GM21367 (cell line): ENCODE data around the gene HOXC4.

Experiments
- ATAC-seq: cut with Tn5 transposase; IDR thresholded peaks from one replicate; pipeline ENCODE4 v1.9.1; 2021; ENCODE audit not compliant: unreplicated experiment

HOXC4 gene

DNA sequence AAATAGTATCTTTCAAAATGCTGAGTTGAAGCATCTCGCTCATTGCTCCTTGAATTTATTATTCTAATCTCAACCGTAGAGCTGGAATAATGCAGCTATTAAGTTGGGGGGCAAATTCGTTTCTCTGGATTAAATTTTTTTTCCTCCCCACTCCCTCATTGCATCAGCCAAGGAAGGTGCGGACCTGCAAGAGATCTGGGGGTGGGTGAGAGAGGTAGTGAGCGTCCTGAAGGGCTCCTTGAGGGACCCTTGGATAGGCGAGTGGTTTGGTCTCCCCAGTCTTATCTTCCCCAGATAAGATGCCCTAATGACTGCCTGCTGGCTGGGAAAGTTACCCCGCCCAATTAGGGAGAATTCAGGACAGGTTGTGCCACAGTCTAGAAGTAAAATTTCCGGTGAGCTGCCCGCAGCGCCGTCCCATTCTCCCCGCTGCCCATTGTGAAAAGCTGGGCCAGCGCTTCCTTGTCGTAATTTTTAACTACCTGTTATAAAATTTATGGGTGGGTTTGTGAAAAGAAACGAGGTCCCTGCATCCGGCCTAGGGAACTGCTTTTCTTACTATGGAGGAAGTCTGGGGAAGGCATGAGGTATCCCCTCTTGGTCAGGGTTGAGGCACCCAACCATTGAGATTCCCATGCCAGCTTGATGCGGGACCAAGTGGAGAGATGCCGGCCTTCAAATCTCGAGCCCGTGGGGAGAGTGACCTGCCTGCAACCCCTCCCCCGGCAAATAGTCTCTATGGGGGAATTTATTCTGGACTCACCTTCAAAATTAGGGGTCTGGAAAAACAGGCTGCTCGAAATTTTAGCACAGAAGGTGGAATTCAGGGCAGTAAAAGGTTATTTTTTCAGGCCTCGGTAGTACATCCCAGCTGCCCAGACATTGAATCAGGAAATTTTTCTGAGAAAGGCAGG, 38.4 kb upstream of the HOXC4 start:
- ATAC-seq: no peak

DNA sequence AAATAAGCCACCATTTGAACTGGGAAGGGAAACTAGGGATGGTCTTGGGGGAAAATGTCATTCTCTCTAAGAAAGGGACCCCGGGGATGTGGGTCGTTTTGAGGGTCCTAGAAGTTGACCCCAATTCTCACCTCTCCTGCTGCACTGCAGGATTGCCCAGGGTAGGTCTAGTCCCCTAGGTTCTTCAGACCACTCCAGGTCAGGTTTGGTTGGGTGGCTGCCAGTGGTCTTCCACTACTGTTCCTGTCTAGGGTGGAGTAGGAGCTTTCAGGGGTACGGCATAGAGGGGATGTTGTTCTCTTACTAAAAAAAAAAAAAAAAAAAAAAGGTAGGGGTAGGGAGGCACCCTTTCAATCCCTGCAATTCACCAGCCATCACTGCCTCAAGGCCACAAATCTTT, 37.6 kb upstream of the HOXC4 start:
- no peak for ATAC-seq

DNA sequence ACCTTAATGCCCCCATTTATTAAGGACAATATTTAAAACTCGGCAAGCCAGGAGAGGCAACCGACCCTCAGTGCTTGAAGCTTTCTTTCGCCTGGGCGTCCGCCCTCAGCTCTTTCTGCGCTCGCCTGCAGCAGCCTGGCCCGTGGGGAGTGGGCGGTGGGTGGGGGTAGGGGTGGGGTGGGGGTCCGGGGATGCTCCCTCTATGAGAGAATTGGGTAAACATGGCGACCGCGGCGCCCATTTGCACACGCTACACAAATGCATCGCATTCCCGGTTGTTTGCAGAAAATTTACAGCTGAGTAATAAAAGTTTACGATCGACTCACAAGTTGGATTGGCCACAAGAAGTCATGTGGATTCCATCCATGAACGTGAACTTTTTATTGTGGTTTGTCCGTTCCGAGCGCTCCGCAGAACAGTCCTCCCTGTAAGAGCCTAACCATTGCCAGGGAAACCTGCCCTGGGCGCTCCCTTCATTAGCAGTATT, 37.1 kb upstream of the HOXC4 start:
- no peak for ATAC-seq

DNA sequence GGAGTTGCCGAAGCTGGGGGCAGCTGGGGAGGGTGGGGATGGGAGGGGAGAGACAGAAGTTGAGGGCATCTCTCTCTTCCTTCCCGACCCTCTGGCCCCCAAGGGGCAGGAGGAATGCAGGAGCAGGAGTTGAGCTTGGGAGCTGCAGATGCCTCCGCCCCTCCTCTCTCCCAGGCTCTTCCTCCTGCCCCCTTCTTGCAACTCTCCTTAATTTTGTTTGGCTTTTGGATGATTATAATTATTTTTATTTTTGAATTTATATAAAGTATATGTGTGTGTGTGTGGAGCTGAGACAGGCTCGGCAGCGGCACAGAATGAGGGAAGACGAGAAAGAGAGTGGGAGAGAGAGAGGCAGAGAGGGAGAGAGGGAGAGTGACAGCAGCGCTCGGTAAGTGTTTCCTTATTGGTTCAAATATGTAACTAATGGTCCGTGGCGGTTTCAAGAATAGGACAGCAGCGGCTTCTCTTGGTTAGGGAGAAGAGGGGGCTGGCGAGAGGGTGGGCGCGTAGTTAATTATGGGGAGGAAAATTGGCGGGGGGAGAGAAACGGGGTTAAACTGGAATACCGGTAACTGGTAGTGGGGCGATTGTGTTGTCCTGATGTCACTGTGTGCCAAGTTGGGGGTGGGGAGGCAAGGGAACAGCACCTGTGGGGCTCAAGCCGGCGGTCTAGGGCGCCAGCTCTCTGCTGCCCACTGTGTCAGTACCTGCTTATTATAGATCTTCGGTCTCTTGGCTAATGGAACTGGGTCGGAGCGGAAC, 36.4 kb upstream of the HOXC4 start:
- ATAC-seq: peak; percentile 18

DNA sequence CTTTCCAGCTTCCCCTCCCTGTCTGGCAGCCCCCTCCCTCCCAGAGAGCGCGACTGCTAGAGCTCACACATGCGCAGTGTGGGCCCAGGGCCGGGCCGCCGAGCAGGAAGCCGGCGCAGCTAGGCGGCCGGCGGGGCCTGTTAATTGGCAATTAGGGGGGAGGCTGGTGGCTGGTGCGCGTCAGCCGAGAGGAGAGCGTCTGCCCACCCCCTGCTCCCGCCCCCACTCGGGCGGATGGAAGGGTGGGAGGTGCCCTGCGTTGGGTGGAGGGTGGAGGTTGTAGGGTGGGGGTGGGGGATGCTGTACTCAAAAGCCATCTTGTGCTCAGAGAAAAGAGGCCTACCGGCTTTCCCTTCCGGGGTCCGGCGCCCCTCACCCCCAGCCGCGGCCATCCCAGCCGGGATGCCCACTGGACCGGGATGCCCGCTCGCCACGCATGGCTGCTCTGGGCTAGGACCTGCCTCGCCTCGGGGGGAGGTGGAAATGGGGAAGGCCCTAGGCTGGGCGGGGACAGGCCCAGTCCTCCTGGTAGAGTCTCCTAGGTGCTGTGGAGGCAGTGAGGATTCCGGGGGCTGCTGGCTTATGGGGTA, 35.7 kb upstream of the HOXC4 start:
- ATAC-seq: peak; percentile 64

DNA sequence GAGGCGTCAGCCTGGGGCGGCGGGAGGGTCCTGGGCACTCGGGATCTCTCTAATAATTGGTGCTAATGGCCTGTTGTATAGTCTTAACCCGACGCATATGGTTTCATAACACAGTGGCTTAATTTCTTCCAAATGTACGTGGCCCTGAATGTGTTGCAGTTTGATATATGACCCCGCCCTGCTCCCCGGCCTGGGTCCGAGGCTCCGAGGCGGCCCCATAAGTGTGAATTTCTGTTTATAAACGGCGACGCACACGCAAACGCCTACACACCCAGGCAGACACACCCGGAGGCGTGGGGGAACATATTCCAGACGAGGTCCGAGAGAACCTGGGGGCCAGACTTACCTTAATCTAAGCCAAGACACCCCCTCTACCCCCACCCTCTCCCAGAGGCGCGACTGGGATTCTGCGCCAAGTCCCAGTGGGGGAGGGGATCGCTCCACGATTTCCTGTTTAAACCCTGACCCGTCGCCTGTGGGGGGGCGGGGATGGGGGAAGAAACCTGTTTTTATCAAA, 35.1 kb upstream of the HOXC4 start:
- no peak for ATAC-seq

DNA sequence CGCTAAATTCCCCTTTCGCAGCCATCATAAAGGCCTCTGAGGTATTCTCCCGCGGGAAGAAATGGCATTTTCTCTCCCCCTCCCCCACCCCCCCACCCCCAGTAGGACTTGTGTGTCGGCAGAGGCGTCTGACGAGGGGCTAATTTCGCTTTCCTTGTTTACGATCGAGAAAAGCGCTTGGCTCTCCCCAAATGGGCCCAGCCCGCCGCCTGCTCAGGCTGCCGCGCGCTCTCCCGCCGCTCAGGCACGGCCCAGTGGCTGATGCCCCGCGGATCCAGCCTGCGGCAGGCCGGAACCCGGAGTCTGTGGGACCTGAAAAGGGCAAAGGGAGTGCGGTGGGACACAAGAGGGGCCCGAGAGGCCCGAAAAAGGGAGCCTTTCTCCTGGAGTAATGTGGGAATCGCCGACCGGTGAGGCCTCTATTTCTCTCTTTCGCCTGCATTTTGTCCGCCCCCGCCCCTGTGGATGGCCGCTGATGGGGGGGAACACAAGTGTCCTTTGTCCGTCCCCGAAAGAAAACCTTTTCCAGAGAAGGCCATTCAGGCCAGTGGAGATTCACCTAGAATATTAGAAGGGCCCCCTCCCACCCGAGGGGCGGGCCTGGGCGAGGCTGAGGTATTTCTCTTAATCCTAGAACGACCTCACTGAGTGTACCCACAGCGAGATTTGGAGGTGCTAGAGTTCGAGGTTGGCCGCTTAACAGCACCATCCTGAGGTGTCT, 34.4 kb upstream of the HOXC4 start:
- no peak for ATAC-seq

DNA sequence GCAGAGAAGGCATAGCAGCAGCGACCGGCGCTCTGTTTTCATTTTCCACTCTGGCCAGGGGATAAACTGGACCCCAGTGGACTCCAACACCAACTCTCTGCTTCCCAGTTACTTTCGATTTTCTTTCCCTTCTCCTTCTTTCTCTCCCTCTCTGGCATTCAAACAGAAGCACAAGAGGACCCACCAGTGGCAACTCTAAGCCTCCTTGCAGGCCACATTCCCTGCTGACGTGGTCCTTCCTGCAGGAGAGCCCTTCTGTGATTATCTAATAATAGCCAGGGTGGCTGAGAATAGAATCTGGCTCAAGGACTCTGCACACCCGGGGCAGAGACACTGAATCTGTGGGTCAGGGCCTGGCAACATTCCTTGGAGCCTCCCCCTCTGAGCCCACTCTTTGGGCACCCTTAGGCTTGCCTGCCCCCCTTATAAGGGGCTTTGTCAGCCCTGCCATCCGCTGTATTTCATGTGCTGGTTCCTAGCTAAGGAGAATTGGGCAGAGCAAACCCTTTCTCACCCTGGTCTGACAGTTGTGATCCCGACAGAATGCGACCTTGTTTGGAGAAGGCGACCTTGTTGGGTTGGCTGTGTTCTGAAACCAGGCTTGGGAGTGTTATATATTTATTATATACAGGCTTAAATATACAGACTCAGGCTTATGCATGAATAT, 33.6 kb upstream of the HOXC4 start:
- no peak for ATAC-seq

DNA sequence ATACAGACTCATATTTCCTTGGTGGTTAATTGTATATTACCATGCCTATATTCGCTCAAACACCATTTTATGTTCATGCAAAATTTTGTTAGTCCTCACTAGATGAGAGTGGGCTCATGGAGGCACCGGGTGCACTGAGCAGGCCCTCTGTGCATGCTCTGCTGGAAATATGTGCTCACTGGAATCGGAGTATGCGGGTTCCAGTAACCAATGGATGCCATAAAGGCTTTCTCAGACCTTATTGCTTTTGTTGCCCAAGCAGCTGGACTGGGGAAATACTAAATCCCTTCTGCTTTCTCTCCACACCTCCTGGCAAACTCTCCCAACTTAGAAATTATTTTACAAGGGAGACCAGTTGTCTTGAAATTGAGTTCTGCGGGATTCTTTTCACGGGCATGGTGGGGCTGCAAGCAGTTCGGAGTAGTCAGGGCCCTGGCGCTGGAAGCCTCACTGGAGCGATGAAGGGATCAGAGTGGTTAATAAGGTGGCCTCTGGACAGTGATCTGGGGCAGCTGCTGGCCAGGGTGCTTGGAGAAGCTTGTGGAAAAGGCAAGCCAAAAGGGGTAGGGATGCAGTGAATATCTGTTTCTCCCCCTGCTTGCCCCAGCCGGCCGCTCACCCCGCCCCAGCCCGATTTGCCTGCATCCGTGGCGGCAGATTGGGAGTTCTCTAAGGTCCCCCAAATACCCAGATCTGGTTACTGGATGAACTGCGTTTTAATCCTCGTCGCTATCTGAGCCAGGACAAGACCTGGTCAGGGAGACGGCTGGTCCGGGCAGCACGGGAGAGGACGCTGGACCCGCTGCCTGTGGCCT, 32.8 kb upstream of the HOXC4 start:
- no peak for ATAC-seq

DNA sequence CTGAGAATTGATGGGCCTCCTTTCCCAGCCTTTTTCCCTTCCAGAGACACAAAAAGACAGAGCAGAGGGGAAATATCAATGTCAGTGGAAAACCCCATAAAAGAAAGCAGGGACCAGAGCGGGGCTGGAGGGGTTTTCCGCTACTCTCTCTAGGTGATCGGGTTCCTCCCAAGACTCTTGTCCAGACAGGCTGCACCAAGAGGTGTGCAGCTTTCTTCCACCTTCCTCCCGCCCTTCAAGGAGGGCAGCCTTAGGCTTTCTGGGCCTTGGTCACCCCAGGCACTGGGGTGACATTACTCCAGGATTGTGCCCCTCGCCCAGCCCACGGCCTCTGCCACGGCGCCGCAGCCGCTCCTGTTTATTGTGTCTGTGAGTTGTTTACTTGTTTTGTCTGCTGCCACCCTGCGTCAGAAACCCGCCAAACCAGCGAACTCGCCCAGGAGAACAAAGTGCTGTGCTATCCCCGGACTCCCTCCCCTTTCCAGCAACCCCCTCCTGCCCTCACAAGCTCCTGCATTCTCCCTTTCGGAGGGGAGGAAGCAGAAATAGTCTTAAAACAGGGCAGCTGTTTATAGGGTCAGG, 32.1 kb upstream of the HOXC4 start:
- ATAC-seq: no peak

DNA sequence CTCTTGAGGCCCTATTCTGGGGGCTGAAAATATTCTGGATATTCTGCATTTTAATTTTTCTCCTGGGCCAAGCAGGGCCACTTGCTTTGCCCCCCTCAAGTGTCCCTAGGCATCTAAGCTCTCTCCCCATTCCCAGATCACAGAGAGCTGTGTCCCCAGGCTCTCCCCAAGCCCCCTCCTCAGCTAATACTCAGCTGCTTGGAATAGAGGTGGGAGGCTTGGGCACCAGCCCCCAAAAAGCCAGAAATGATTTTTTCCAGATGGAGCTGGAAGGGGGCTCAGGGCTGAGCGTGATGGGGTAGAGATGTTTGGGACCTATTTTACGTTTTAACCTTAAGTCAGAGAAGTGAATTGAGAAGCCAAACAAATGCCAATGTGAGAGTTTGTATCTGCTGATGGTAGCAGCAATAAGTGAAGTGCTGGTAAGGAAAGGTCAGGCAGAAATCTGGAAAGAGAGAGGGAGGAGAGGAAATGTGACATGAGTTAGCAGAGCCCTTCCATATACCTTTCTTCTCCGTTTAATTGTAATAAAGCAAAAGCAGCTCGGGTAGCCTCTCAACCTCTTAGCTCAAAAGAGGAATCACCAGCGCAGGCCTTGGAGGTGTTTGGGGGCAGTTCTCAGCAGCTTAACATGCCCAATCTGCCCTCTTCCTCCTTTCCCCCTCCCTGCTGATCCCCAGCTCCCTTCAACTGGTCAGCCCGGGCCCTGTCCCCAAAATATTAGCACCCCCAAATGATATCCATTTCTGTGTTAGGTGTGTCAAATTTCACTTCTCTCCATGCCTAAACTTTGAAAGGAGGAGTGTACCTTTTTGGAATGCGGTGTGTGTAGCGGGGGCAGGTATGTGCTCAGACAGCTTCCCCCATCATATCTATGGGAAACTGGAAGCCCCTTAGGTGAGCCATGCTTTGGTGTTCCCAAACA, 30.4 kb upstream of the HOXC4 start:
- ATAC-seq: no peak

DNA sequence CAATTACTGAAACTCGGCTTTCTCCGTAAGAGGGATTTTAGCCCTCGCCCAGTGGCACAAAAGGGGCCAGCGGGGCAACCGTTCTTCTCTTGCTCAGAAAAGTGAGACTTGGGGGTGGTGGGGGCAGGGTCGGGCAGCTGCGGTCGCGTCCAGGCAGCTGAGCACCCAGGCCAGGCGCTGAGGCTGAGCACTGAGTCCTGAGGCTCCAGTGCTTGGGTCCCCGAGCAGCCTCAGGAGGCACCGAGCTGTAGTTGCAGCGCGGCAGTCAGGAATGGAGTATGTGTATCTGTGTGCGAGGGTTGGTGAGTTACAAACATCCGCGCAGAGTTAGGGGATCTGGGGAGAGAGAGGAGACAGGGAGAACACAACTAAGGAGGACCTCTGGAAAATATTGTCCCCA, 29.5 kb upstream of the HOXC4 start:
- no peak for ATAC-seq

DNA sequence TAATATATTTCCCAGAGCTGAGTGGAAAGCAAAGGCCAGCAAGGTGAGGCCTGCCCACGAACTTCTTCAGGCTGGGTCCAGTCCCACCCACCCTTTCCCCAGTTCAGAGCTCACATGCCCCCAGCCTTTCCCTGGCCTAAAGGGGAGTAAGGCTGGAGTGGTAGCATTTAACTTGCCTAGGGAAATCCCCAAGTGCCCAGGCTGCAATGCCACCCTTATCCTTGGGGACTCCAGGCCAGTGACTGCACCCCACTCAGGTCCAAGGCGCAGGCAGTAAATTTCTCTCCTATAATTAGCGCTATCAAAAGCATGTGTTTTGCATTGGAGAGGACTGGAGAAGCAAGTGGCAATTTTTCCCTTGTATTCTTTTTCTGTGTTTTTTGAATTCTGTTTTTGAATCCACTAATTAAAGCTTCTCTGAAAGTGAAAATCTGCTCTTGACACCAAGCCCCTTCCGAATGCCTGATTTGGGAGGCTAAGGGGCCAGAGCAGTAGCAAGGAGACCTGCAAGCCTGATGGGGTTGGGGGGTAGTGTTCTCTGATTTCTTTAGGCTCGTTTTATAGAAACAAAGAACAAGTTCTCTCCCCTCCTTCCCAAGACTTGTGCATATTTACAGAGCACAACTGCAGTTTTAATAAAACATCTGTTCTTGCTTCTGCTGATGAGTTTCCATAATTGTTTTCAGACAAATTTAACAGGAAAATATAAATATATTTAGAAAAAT, 28.9 kb upstream of the HOXC4 start:
- no peak for ATAC-seq

DNA sequence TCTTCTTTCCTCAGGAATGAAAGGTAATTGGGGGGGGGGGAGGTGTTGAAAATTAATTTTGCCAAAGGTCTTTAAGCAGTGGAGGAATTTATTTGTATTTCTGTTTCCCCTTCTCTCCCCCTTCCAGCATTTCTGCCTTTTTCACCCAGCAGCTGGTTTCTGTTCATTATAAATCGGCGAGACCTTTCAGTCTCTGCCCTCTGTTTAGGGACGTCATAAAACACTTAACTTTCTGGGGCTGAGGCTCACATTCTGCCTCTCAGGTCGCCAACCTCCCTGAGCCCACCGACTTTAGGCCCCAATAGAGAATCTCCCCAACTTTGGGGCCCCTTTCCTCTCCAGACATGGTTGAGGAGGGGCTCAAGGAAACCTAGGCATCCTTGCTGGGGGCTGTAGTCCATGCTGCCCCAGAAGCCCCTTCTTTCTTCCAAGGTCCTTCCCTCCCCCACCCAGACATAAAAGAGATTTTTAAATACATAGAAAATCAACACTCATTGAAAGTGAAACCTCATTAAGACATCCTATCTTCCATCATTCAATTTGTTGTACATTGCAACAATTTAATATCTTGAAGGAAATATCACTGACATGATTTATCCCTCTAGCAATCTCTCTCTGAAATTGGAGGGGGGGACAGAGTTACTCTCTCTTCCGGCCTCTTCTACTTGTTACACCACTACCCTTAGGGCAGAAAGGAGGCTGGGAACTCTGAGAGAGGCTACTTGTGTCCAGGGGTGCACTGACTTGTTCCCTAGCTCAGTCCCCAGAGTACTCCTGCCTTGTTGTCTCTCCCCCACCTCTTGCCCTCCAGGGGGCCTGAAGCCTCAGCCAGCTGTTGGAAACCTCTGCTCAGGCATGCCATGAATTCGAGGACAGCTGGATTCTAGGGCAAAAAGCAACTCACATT, 27.9 kb upstream of the HOXC4 start:
- ATAC-seq: no peak

DNA sequence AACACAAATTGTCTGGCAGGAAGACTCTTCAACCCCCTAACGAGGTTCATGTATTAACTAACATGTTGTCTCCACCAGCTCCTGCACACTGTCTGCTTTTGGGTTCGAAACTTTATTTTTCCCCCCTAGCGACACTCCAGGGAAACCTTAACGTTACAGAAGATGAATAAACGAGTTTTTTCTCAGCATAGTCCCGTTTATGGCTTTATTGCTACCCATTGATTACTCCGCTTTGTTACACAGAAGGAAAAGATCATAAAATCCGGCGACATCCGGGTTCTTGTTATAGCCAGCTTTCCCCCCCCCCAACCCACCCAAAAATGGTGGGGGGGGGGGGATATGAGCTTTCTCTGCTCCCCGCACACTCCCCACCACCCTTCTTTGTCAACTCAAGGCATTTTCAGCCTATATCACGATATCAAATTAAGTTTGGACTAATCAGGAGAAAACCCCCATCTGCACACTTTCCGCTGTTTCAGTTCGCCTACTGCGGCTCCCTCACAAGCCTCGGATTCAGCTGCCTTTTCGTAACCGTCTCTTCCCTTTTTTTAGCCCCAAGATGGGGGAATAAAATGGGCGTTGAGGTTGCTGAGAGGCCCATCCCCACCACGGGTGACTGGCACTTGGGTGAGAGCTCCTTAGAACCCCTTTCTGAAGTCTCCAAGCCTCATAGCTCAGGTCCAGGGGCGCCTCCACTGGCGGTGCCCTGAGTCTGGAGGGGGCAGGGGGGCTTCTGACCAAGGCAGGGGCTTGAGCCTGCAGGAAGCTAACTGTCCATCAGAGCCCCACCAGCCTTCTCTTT, 26.8 kb upstream of the HOXC4 start:
- ATAC-seq: no peak

DNA sequence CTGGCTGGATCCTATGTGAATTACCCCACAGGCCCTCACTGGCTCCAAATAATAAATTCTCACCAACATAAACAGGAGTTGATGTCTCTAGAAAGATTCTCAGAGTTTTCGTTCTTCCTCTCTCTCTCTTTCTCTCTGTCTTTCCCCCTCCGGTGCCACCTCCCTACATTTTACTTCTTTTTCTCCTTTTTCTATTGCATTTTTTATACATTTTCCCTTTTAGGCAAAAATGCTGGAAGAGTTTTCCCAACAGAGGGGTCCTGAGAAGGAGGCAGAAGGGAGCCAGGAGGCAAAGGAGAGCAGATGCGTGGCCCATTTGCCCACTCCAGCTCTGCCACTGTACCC, 26.2 kb upstream of the HOXC4 start:
- no peak for ATAC-seq
